Measurements from ENCODE around the gene LTV1.

LTV1 gene

DNA sequence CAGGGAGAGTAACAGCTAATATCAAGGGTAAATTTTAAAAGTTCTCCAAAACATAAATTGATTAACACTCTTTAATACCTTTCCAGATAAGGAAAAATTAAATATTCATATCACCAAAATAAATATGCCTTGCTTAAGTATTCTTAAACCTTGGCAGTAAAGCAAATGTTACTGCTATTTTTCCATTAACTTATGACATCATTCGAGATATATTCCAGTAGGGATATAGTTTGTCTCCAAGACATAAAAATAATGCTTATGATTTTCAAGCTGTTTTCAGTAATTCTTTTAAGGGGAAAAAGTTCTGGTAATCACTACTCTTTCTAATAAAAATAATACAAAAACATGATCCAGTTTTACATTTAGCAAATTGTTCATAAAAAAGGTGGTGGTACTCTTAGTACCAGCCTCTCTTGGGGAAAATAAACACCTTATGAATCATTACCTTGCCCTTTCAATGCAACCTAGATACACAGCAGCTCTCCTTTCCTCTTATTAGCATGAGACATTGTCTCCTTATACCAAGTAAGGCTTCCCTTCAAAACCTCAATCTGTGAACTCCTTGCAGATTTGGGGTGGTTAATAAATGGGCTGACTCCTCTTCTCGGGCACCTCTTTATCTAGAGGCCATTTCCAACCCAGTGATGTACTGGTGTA is 31.5 kb upstream of the LTV1 start:
- H3K4me1 ChIP-seq (ENCODE audit: control insufficient read depth, insufficient read depth, low read length), result no peaks in the 10 kb centered on the region
- H3K4me3 ChIP-seq (ENCODE audit: low read length), result no peak overlapping the region
- no peaks in the 10 kb centered on the region for H3K36me3 ChIP-seq (ENCODE audit: control insufficient read depth, insufficient read depth, low read length)
- no peak for DNase-seq (ENCODE audit: low read depth, low spot score)
- no peak overlapping the region for H3K27ac ChIP-seq (ENCODE audit: low read length)
- H3K9me3 ChIP-seq (ENCODE audit: control insufficient read depth, insufficient read depth, low read length), result no peaks in the 10 kb centered on the region
- H3K27me3 ChIP-seq (ENCODE audit: control insufficient read depth, insufficient read depth, low read length), result no peaks in the 10 kb centered on the region
- WGBS (ENCODE audit: insufficient coverage, insufficient read length), result no CpG with 5 or more reads among the region's 2 CpGs

GRCh38 chr6:143817621-143818020 is 25.5 kb upstream of the LTV1 start:
- Histone ChIP-seq H3K27me3 (ENCODE audit: control insufficient read depth, insufficient read depth, low read length) (no peaks in the 10 kb centered on the region), H3K27ac (ENCODE audit: low read length) (no peak overlapping the region), H3K4me1 (ENCODE audit: control insufficient read depth, insufficient read depth, low read length) (peaks cover 2% of the 10 kb centered on the region; the same call in 1 of the 2 replicates), H3K36me3 (ENCODE audit: control insufficient read depth, insufficient read depth, low read length) (no peaks in the 10 kb centered on the region), H3K9me3 (ENCODE audit: control insufficient read depth, insufficient read depth, low read length) (no peaks in the 10 kb centered on the region), H3K4me3 (ENCODE audit: low read length) (no peak overlapping the region)
- DNase-seq (ENCODE audit: low read depth, low spot score), result no peak

- Histone ChIP-seq H3K4me1 (ENCODE audit: control insufficient read depth, insufficient read depth, low read length) (peaks cover 2% of the 10 kb centered on the region; the same call in 1 of the 2 replicates), H3K4me3 (ENCODE audit: low read length) (no peak overlapping the region), H3K27me3 (ENCODE audit: control insufficient read depth, insufficient read depth, low read length) (no peaks in the 10 kb centered on the region), H3K27ac (ENCODE audit: low read length) (no peak overlapping the region), H3K9me3 (ENCODE audit: control insufficient read depth, insufficient read depth, low read length) (no peaks in the 10 kb centered on the region), H3K36me3 (ENCODE audit: control insufficient read depth, insufficient read depth, low read length) (no peaks in the 10 kb centered on the region; the same call in 1 of the 2 replicates)
- no peak for DNase-seq (ENCODE audit: low read depth, low spot score)
- WGBS (ENCODE audit: insufficient coverage, insufficient read length), result no CpG with 5 or more reads among the region's 6 CpGs
These were observed 21.8 kb upstream of the LTV1 start for GRCh38 chr6:143821359-143821758.

- H3K27me3 ChIP-seq (ENCODE audit: control insufficient read depth, insufficient read depth, low read length), result no peaks in the 10 kb centered on the region
- H3K36me3 ChIP-seq (ENCODE audit: control insufficient read depth, insufficient read depth, low read length), result no peaks in the 10 kb centered on the region; the same call in 1 of the 2 replicates
- H3K9me3 ChIP-seq (ENCODE audit: control insufficient read depth, insufficient read depth, low read length), result no peaks in the 10 kb centered on the region
- H3K4me1 ChIP-seq (ENCODE audit: control insufficient read depth, insufficient read depth, low read length), result peaks cover 2% of the 10 kb centered on the region; the same call in 1 of the 2 replicates
- H3K27ac ChIP-seq (ENCODE audit: low read length), result no peak overlapping the region
- no CpG with 5 or more reads among the region's 3 CpGs for WGBS (ENCODE audit: insufficient coverage, insufficient read length)
- H3K4me3 ChIP-seq (ENCODE audit: low read length), result no peak overlapping the region
- no peak for DNase-seq (ENCODE audit: low read depth, low spot score)
These were observed 20.5 kb upstream of the LTV1 start for GRCh38 chr6:143822584-143823024.

DNA sequence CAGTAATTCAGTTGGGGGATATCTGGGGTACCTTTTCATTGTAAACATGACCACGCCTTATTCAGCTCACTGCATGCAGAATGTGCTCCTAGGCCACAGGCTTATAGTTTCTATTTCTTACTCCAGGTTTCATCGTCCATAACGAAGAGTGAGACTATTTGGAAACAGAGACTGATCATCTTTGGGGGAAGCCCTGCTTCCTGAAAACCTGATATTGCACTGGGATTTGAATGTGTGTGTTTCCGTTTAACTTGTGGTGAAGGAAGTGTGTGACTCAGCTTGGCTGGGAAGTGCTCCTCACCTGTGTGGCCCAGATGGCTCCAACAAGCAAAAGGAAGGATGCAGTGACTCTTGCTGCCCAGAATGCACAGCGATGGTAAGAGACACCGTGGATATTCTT is 19.6 kb upstream of the LTV1 start:
- no peak overlapping the region for H3K4me3 ChIP-seq (ENCODE audit: low read length)
- peaks cover 2% of the 10 kb centered on the region; the same call in 1 of the 2 replicates for H3K4me1 ChIP-seq (ENCODE audit: control insufficient read depth, insufficient read depth, low read length)
- no peaks in the 10 kb centered on the region; the same call in 1 of the 2 replicates for H3K36me3 ChIP-seq (ENCODE audit: control insufficient read depth, insufficient read depth, low read length)
- no peak for DNase-seq (ENCODE audit: low read depth, low spot score)
- no CpG with 5 or more reads among the region's 6 CpGs for WGBS (ENCODE audit: insufficient coverage, insufficient read length)
- no peak overlapping the region for H3K27ac ChIP-seq (ENCODE audit: low read length)
- no peaks in the 10 kb centered on the region for H3K9me3 ChIP-seq (ENCODE audit: control insufficient read depth, insufficient read depth, low read length)
- H3K27me3 ChIP-seq (ENCODE audit: control insufficient read depth, insufficient read depth, low read length), result no peaks in the 10 kb centered on the region

DNA sequence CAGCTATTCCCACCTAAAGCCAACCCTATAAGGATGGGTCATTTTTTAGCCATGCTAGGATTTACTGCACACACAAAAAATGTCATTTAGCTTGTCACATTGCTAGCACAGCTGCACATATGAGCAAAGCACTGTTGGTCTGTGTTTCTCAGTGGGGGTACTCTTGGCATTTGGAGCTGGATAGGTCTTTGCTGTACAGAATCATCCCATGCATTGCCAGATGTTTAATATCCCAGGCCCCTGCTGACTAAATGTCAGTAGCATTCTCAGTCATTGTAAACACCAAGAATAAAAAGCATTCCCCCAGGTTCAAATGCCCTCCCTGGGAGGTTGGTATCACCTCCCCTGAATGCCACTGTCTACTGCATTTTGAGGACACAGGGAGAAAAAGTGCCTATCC is 14.6 kb upstream of the LTV1 start:
- H3K27me3 ChIP-seq (ENCODE audit: control insufficient read depth, insufficient read depth, low read length), result no peaks in the 10 kb centered on the region
- no peak overlapping the region for H3K4me3 ChIP-seq (ENCODE audit: low read length)
- H3K4me1 ChIP-seq (ENCODE audit: control insufficient read depth, insufficient read depth, low read length), result no peaks in the 10 kb centered on the region
- no peaks in the 10 kb centered on the region; the same call in 1 of the 2 replicates for H3K36me3 ChIP-seq (ENCODE audit: control insufficient read depth, insufficient read depth, low read length)
- H3K27ac ChIP-seq (ENCODE audit: low read length), result no peak overlapping the region
- no peaks in the 10 kb centered on the region for H3K9me3 ChIP-seq (ENCODE audit: control insufficient read depth, insufficient read depth, low read length)
- no peak for DNase-seq (ENCODE audit: low read depth, low spot score)

DNA sequence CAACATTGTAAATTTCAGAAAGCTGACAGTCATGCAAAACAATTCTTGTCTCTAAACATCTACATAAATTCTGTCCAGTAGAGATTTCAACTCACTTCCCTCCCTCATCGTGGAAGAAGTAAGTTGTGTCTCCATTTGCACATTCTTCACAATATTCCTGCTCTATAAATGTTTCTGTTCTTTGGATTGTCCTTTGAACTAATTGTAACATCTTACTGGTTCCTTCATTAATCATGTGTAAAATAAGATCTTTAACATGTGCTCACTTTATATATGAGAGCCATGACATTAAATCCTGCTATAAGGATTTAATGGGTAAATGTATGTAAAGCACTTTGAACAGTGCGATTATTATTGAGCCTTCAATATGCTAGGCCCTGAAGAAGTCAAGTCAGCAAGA is 7.0 kb upstream of the LTV1 start:
- no peak overlapping the region for H3K4me3 ChIP-seq (ENCODE audit: low read length)
- H3K4me1 ChIP-seq (ENCODE audit: control insufficient read depth, insufficient read depth, low read length), result no peaks in the 10 kb centered on the region
- no CpG with 5 or more reads among the region's 2 CpGs for WGBS (ENCODE audit: insufficient coverage, insufficient read length)
- no peaks in the 10 kb centered on the region for H3K9me3 ChIP-seq (ENCODE audit: control insufficient read depth, insufficient read depth, low read length)
- DNase-seq (ENCODE audit: low read depth, low spot score), result no peak
- H3K27ac ChIP-seq (ENCODE audit: low read length), result no peak overlapping the region
- H3K36me3 ChIP-seq (ENCODE audit: control insufficient read depth, insufficient read depth, low read length), result no peaks in the 10 kb centered on the region
- no peaks in the 10 kb centered on the region for H3K27me3 ChIP-seq (ENCODE audit: control insufficient read depth, insufficient read depth, low read length)

DNA sequence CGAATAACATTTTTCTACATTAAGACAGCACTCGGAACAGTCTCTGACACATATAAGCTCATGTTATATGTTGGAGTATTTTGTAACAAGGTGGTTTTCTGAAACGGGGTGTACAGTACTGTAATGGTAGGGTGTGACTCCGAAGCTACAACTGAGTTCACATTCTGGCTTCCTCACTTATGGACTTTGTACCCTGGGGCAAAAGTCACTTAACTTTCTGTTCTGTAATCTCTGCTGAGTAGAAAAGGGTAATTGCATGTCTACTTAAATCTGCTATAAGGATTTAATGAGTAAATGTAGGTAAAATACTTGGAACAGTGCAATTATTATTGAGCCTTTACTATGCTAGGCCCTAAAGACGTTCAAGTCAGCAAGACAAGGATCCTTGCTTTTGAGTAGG is 4.7 kb upstream of the LTV1 start:
- WGBS (ENCODE audit: insufficient coverage, insufficient read length), result no CpG with 5 or more reads among the region's 5 CpGs
- Histone ChIP-seq H3K36me3 (ENCODE audit: control insufficient read depth, insufficient read depth, low read length) (no peaks in the 10 kb centered on the region), H3K4me3 (ENCODE audit: low read length) (no peak overlapping the region), H3K27ac (ENCODE audit: low read length) (no peak overlapping the region), H3K9me3 (ENCODE audit: control insufficient read depth, insufficient read depth, low read length) (no peaks in the 10 kb centered on the region), H3K4me1 (ENCODE audit: control insufficient read depth, insufficient read depth, low read length) (no peaks in the 10 kb centered on the region), H3K27me3 (ENCODE audit: control insufficient read depth, insufficient read depth, low read length) (no peaks in the 10 kb centered on the region)
- DNase-seq (ENCODE audit: low read depth, low spot score), result no peak

DNA sequence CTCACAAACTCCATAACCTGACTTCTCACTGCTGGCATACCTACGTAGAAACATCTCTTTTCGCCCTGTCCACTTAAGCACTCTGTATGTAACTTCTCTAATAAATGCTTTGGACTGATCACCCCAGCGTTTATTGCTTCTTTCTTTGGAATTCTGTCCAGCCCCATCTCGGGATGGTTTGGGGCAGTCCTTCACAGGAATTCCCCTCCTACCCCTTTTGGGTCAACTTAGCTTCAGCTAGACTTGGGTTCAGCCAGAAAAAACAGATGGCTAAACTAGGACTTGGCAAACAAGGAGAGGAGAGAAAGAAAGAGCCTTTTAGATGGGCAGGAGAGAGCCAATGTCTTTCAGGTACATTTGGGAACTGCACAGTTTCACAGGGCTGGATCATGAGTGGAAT is 3.9 kb upstream of the LTV1 start:
- H3K4me3 ChIP-seq (ENCODE audit: low read length), result no peak overlapping the region
- H3K4me1 ChIP-seq (ENCODE audit: control insufficient read depth, insufficient read depth, low read length), result no peaks in the 10 kb centered on the region
- no peaks in the 10 kb centered on the region for H3K27me3 ChIP-seq (ENCODE audit: control insufficient read depth, insufficient read depth, low read length)
- no peaks in the 10 kb centered on the region for H3K36me3 ChIP-seq (ENCODE audit: control insufficient read depth, insufficient read depth, low read length)
- no peak for DNase-seq (ENCODE audit: low read depth, low spot score)
- H3K9me3 ChIP-seq (ENCODE audit: control insufficient read depth, insufficient read depth, low read length), result no peaks in the 10 kb centered on the region
- H3K27ac ChIP-seq (ENCODE audit: low read length), result no peak overlapping the region
- WGBS (ENCODE audit: insufficient coverage, insufficient read length), result 100% methylated on average over 2 of the region's 4 CpGs

GRCh38 chr6:143840595-143841265 is 2.4 kb upstream of the LTV1 start:
- WGBS (ENCODE audit: insufficient coverage, insufficient read length), result no CpG with 5 or more reads among the region's 6 CpGs
- Histone ChIP-seq H3K27me3 (ENCODE audit: control insufficient read depth, insufficient read depth, low read length) (no peaks in the 10 kb centered on the region), H3K4me3 (ENCODE audit: low read length) (no peak overlapping the region), H3K4me1 (ENCODE audit: control insufficient read depth, insufficient read depth, low read length) (no peaks in the 10 kb centered on the region), H3K9me3 (ENCODE audit: control insufficient read depth, insufficient read depth, low read length) (no peaks in the 10 kb centered on the region), H3K27ac (ENCODE audit: low read length) (no peak overlapping the region), H3K36me3 (ENCODE audit: control insufficient read depth, insufficient read depth, low read length) (peaks cover 6% of the 10 kb centered on the region; the same call in 1 of the 2 replicates)
- no peak for DNase-seq (ENCODE audit: low read depth, low spot score)

DNA sequence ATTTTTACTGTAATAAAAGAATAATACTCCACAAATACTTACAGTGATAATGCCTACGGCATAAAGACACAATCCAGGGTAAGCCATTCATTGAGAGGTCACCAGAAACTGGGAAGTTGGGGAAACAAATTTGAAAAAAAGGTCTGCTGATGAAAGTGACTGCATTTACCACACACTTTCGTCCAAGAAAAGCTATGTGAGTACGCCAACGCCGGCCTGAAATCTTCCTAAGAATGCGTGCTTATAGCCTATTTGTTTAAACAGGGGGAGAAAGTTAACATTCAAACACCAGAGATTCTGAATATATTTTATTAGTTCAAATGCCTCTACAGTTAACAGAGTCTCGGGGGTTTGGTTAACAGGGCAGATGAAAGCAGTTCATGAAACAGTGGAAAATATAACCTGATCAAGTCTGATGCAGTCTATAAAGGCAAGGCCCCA is 657 bp upstream of the LTV1 start:
- peaks cover 19% of the 10 kb centered on the region; the same call in 1 of the 2 replicates for H3K36me3 ChIP-seq (ENCODE audit: control insufficient read depth, insufficient read depth, low read length)
- no peaks in the 10 kb centered on the region for H3K27me3 ChIP-seq (ENCODE audit: control insufficient read depth, insufficient read depth, low read length)
- no CpG with 5 or more reads among the region's 7 CpGs for WGBS (ENCODE audit: insufficient coverage, insufficient read length)
- peak overlapping the region; percentile 88; the same call in 1 of the 2 replicates for H3K4me3 ChIP-seq (ENCODE audit: low read length)
- H3K4me1 ChIP-seq (ENCODE audit: control insufficient read depth, insufficient read depth, low read length), result no peaks in the 10 kb centered on the region
- H3K9me3 ChIP-seq (ENCODE audit: control insufficient read depth, insufficient read depth, low read length), result no peaks in the 10 kb centered on the region
- no peak overlapping the region for H3K27ac ChIP-seq (ENCODE audit: low read length)
- no peak for DNase-seq (ENCODE audit: low read depth, low spot score)
